ENCODE data around the gene ERAL1.

DNA sequence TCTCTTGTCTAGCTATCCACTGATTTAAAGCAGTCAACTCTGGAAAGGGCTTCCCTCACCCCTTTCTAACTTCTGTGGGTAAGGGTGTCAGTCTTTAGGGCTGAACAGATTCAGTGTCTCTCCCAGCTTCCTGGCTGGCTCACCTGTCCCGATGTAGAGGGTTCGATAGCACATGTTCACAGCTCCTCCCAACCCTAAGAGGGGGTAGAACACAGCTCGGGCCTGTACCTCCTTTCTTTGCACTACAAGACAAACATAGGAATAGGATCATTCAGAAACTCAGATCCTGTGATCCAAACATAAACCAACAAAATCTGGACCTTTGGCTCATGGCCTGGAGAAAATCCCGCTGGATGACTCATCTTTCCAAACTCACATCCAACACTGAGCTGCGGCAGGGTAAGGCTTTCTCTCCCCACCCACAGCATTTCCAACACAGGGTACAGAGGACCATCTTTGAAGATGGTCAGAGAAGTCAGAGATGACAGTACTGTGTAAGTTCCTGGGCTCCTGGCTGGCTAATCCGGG lies 53.9 kb downstream of the ERAL1 start:
- TF ChIP-seq GATA2 (IDR thresholded peaks at IDR 0.05; ENCODE audit: low read depth, low read length) (no peak), GATA3 (IDR thresholded peaks at IDR 0.05; ENCODE audit: low read depth, low read length) (no peak)

Data from SH-SY5Y (cell line).